ENCODE measurements around the gene ETV2. TPM values are rescaled to one million over a fixed set of nuclear protein-coding genes. Genes with fewer than 3 reads are reported as not detected.

The ETV2 gene
- total and polyA plus RNA-seq, 2 donors (not counting 3 experiments of a cell fraction or from before 2014, with no cell fraction given) = 1.0 to 1.5 TPM

DNA sequence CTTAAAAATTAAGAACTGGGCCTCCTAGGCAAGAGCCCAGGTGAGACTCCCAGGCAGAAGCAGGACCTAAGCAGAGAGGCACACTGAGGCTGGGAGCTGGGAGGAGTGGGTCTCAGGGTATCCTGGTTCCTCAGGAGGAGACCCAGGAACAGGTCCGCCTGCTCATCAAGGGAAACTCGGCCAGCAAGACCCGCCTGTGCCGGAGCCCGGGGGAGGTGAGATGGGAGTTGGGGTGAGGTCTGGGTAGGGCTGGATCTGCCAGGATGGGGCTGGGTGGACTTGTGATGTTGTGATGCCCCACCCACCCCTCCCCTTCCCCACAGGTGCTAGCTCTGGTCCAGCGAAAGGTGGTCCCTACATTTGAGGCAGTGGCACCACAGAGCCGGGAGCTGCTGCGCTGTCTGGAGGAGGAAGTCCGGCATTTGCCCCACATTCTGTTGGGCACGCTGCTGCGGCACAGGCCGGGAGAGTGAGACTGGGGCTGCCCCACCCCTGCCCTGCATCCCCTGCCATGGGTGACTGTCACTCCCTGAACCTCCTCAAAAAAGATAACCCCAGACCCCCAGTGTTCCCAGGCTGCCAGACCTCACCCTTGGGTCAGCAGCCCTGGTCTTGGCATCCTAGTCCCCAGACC is 22.1 kb upstream of the ETV2 start:
- no peak overlapping the region for H3K4me2 ChIP-seq (ENCODE audit: insufficient read depth, low read length)
- no peak for TF ChIP-seq POLR2AphosphoS5 (IDR thresholded peaks at IDR 0.05; ENCODE audit: insufficient read depth, low read depth, low read length)
- no peak for TF ChIP-seq MYC (IDR thresholded peaks at IDR 0.05; ENCODE audit: low read depth, low read length)
- TF ChIP-seq, protein P1, sequence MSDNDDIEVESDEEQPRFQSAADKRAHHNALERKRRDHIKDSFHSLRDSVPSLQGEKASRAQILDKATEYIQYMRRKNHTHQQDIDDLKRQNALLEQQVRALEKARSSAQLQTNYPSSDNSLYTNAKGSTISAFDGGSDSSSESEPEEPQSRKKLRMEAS (IDR thresholded peaks at IDR 0.05; ENCODE audit: insufficient read depth, insufficient read length) = no peak
- TF ChIP-seq FOS (IDR thresholded peaks at IDR 0.05; ENCODE audit: borderline replicate concordance, insufficient read depth, low read length) = no peak
- TF ChIP-seq POLR2A (IDR thresholded peaks at IDR 0.05; ENCODE audit: low read depth, low read length) = no peak
- TF ChIP-seq, protein P2, sequence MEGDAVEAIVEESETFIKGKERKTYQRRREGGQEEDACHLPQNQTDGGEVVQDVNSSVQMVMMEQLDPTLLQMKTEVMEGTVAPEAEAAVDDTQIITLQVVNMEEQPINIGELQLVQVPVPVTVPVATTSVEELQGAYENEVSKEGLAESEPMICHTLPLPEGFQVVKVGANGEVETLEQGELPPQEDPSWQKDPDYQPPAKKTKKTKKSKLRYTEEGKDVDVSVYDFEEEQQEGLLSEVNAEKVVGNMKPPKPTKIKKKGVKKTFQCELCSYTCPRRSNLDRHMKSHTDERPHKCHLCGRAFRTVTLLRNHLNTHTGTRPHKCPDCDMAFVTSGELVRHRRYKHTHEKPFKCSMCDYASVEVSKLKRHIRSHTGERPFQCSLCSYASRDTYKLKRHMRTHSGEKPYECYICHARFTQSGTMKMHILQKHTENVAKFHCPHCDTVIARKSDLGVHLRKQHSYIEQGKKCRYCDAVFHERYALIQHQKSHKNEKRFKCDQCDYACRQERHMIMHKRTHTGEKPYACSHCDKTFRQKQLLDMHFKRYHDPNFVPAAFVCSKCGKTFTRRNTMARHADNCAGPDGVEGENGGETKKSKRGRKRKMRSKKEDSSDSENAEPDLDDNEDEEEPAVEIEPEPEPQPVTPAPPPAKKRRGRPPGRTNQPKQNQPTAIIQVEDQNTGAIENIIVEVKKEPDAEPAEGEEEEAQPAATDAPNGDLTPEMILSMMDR (IDR thresholded peaks at IDR 0.05; ENCODE audit: extremely low read depth in 1 of 2, insufficient read depth in 1 of 2, low read depth in 1 of 2, low read length in 2 of 2) = no peak
- TF ChIP-seq JUN (IDR thresholded peaks at IDR 0.05; ENCODE audit: borderline replicate concordance, insufficient read depth, insufficient read length, low read depth) = no peak
- no peak for TF ChIP-seq GATA2 (IDR thresholded peaks at IDR 0.05; ENCODE audit: insufficient read depth, insufficient read length, low read depth, low read length)
- no peak for TF ChIP-seq EZH2 (IDR thresholded peaks at IDR 0.05; ENCODE audit: borderline replicate concordance, low read depth, low read length, severe bottlenecking)
- H3K4me3 ChIP-seq (replicated peaks in 1 of 3; ENCODE audit: insufficient read depth in 1 of 3, low read depth in 1 of 3, low read length in 3 of 3) = no peak overlapping the region
- intact Hi-C loops (cut with micrococcal nuclease) (no loop called here), dilution Hi-C loops (cut with MboI; ENCODE audit: extremely low pct_ligation_motif_present, low sequenced_read_pairs) (no loop called here)
- H3K9me1 ChIP-seq (replicated peaks; ENCODE audit: control insufficient read depth, extremely low read depth, insufficient read depth, low read length) = no peaks in the 10 kb centered on the region
- POLR2A ChIA-PET = no interaction called here
- H3K27me3 ChIP-seq (ENCODE audit: control insufficient read depth in 2 of 2, insufficient read depth in 2 of 2, low read length in 2 of 2) = no peaks in the 10 kb centered on the region
- DNase-seq (ENCODE audit: low read depth, low spot score) (no peak), FAIRE-seq (no peak)
- BruUV-seq (replicated peaks) = no TSS peak
- no peaks in the 10 kb centered on the region for H3K79me2 ChIP-seq (ENCODE audit: control insufficient read depth, insufficient read depth, low read length)
- peaks cover 0 to 6% of the 10 kb centered on the region in 2 experiments for H3K36me3 ChIP-seq (ENCODE audit: control insufficient read depth in 2 of 2, extremely low read depth in 1 of 2, insufficient read depth in 2 of 2, low read length in 2 of 2)
- no peaks in the 10 kb centered on the region for H3K4me1 ChIP-seq (ENCODE audit: control insufficient read depth, extremely low read depth, insufficient read depth, low read length)
- no peak overlapping the region for H3K9ac ChIP-seq (replicated peaks; ENCODE audit: extremely low read depth, insufficient read depth, low read length)
- H3K9me3 ChIP-seq (replicated peaks; ENCODE audit: control insufficient read depth, insufficient read depth, low read length) = no peaks in the 10 kb centered on the region
- no peaks in the 10 kb centered on the region for H4K20me1 ChIP-seq (replicated peaks; ENCODE audit: control insufficient read depth, extremely low read depth, insufficient read depth, low read length)
- no peak overlapping the region for H3K27ac ChIP-seq (ENCODE audit: insufficient read depth, low read depth, low read length)
- H2AFZ ChIP-seq (ENCODE audit: low read depth, low read length) = no peak overlapping the region
- CTCF ChIA-PET = no interaction called here
